ENCODE measurements around the gene TREML1.
A peak's percentile ranks its signal among the peaks of the same experiment; 100 is the strongest.

Gene TREML1

GRCh38 chr6:41177695-41178094 lies 23.5 kb upstream of the TREML1 start:
- DNase-seq: no peak

DNA sequence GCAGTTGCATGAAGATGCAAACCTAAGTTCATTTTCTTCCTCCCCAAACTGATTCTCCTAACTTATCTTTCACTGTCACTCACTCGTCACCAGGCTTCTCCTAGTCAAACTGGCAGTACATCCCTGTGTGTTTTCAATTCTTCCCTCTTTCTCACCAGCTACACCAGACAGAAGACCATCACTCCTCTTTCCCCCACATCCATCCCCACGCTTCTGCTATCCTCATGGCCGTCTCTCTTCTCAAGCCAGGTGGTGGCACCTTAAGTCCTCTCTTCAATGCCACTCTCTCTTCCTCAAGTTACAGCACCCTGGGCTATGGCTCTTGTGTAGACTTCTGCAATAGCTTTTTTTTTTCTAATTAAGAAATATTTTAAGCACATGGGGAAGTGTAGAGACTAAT lies 23.1 kb upstream of the TREML1 start:
- DNase-seq: no peak

DNA sequence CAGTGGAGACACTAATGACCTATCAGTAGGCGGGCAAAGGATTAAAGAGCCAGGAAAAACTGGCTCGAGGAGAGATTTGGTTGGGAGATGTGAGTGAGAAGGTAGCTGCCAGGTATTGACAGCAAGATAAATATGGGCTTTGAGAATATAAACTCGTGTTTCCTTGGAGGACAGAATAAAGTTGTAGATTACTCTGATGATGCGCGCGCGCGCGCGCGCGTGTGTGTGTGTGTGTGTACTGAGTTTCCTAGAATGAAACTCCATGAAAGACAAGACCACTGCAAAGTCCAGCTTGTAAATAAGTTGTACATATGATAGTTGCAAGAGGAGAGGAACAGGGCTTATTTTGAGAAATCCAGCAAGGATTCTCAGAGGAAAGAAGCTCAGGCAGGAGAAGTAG lies 22.0 kb upstream of the TREML1 start:
- DNase-seq: no peak

DNA sequence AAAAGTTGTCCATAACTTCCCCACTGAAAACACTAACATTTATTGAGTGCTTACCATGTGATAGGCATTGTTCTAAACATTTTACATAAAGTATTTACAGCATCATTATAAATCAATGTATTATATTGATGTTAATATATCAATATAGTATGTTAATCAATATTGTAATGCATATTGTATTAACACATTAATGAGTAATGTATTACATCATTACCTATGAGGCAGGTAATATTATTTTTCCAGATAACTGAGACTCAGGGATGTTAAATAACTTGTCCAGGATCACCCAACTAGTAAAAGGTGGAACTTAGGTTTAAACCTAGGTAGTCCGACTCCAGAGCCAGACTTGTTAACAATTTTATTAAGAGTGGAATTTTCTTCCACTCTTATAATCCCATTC lies 20.9 kb upstream of the TREML1 start:
- DNase-seq: no peak

- DNase-seq: no peak
These were observed 20.5 kb upstream of the TREML1 start for GRCh38 chr6:41174610-41175009.

DNA sequence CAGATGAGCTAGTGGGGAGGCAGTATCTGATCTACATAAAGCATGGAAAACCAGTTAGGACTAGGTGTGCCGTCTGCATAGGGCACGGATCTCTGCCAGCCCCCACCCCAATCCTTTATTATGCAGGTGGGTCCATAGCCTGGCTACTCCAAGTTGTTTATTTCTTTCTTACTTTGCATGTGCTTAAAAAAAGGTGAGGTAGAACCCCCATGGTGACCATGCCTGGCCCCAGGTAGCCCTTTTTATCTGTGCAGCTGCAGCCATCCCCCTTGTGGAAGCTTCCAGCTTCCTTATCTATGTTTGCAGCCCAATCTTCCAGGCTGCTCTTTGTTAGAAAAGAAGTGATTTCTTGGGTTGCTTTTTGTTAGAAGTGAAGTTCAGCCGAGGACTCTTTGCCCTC lies 17.8 kb upstream of the TREML1 start:
- DNase-seq: no peak

- DNase-seq: no peak
These were observed 16.5 kb upstream of the TREML1 start for GRCh38 chr6:41170547-41171160.

- DNase-seq: peak; percentile 13
These were observed 13.2 kb upstream of the TREML1 start for GRCh38 chr6:41167173-41167963.

DNA sequence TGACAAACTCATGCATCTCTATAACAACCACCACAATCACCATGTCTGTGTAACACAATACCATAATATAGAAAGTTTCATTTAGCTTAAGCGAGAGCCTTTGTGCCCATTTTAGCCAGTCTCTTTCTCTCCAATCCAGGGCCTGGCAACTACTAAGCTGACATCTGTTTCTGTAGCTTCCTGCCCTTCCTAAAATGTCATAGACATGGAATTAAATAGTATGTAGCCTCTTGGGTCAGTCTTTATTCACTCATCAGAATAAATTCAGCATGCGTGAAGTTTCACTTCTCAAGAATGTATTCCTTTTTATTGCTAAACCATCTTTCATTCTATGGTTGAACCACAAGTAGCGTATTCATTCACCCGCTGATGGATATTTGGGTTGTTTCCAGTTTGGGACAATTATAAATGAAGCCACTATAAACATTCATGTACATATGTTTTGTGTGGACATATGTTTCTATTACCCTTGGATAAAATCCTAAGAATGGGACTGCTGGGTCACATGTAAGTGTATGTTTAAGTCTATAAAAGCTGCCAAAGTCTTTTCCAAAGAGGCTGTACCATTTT lies 10.5 kb upstream of the TREML1 start:
- no peak for DNase-seq

DNA sequence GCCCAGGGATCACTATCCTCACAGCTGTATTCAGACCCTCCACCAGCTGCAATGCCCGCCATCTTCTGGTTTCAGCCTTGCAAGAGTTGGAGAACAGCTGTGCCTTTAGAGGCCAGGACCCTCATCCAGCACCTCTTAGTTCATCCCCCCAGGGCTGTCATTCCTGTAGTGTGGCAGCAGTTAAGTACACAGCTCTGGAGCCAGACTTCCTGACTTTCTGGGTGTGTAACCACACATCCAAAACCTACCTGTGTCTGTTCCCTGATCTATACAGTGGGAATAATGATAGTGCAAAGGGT lies 9.2 kb upstream of the TREML1 start:
- DNase-seq: no peak

GRCh38 chr6:41162687-41163418 lies 8.7 kb upstream of the TREML1 start, which contains the start of gene TREM2:
Gene TREM2 (minus strand): TSS chr6:41163116. CDS start chr6:41163082, 34 bp downstream.
- no peak for DNase-seq

DNA sequence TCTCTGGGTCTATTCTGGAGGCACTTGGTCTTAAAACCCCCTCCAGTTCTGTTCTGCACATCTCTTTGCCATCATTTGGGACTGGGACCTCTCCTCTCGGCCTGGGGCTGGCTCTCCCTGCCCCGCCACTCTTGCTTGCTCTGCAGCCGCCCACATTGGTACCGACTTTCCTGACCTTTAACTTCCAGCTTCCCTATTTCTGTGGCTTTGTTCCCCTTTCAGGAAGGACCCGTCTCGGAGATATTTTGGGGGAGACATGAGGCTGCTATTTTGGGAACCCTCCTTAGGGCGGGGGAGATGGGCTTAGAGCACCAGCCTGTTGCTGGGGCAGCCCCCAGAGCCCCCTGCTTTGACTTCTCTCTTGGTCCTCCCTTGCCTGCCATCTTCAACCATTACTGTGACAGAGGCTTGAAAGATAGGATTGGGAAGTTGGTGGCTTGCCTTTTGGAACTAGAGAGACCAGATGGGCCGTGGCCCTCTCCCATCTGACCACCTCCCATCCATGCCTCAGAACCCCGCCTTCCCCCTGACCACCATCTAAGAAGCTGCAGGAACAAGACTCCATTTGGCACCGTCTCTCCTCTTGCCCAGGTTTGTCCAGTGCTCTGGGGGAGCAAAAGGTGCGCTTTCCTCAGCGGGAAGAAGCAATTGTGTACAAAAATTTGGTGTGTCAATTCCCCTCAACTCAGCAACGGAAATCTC lies 7.9 kb upstream of the TREML1 start:
- DNase-seq: no peak

DNA sequence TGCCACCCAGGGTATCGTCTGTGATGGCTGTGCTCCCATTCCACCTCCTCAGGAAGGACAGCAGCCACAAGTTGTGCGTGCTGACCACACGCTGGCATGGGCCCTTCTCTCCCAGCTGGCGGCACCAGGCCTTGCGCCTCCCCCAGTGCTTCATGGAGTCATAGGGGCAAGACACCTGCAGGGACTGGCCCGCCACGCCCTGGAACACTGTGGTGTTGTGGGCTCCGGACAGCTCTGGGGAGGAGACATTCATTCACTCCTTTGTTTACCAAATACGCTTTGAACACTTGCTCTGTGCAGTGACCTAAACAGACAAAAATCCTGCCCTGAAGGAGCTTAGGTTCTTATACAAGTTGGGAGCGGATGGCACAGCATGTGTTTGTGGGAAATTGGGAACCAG lies 7.2 kb upstream of the TREML1 start:
- DNase-seq: no peak

- no peak for DNase-seq
These were observed 6.8 kb upstream of the TREML1 start for GRCh38 chr6:41160933-41161332.

- DNase-seq: no peak
These were observed 5.4 kb upstream of the TREML1 start for GRCh38 chr6:41159415-41160082.

- no peak for DNase-seq
These were observed 3.2 kb upstream of the TREML1 start for GRCh38 chr6:41157323-41157722.

DNA sequence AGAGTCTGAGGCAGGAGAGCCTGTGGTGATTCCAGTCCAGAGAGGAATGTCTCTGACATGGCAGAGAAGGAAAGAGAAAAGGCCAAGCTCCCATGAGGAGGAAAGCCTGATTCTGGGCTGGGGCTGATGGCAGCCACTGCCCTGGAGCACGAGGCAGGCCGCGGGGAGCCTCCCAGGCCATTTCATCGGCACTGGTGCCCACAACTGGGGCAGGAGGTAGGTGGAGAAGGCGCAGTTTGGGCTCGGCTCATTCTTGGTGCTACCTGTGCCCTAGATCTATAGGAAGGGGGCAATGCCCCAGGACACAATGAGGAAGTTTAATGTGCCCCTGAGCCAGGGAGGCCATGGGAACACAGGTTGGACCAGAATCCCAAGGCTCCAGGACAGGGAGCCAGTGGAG lies 2.6 kb upstream of the TREML1 start:
- no peak for DNase-seq

GRCh38 chr6:41156001-41156400 lies 1.9 kb upstream of the TREML1 start:
- DNase-seq: no peak

GRCh38 chr6:41155132-41155805 lies 1.1 kb upstream of the TREML1 start:
- DNase-seq: no peak

GRCh38 chr6:41153451-41153850 lies 696 bp downstream of the TREML1 start:
- DNase-seq: no peak

DNA sequence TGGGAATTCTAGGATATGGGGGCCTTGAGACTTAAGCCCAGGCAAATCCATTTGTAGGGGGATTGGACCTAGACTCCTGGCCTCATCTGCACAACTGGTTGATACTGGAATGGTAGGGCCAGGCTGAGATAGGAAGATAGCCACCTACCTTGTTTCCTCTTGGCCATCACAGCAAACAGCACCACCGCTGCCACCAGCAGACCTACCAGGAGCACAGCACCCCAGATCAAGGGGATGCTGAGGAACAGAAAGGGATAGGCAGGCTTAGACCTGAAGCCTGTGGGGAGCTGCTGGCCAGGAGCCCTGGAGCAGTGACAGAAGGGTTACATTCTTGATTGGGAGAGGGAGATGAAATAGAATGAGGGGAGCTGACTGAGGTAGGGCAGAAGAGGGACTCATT lies 3.5 kb downstream of the TREML1 start:
- DNase-seq: no peak

DNA sequence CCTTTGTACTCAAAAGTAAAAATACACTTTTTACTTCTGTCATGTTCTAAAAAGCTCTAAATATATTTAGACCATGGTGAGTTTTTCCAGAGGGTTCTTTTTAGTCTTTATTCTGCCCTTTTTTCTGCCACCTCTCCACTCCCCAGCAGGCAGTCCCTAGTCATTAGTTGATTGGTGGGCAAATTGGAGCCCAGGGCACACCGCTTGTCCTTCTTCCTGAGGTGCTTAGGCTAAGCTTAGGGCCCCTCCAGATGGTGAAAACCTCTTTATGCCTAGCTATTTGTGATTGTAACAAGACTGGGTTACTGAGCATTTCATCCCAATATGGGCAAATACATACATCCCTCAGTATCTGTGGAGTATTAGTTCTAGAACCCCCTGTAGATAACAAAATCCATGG lies 6.2 kb downstream of the TREML1 start:
- no peak for DNase-seq

All from fibroblast of skin of right biceps (primary cell).